ENCODE results near the gene ZMAT3.

Gene ZMAT3

DNA sequence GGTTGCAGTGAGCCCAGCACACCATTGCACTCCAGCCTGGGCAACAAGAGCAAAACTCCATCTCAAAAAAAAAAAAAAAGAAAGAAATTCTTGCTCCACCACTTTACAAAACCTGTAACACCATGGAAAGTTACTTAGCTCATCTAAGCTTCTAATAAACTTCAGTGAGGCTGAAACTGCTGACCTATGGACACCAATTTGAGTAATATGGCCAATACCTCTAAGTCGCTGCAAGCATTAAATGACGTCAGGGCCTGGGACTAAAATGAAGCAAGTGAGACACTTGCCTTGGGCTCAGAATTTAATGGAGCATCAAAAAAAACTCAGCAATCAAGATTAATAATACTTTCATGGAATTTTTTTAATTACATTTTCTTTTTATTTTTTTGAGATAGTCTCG is 42.5 kb downstream of the ZMAT3 start:
- Histone ChIP-seq H3K4me1 (ENCODE audit: low read depth, poor library complexity, severe bottlenecking) (no peaks in the 10 kb centered on the region), H4K20me1 (ENCODE audit: insufficient read depth) (no peaks in the 10 kb centered on the region)

DNA sequence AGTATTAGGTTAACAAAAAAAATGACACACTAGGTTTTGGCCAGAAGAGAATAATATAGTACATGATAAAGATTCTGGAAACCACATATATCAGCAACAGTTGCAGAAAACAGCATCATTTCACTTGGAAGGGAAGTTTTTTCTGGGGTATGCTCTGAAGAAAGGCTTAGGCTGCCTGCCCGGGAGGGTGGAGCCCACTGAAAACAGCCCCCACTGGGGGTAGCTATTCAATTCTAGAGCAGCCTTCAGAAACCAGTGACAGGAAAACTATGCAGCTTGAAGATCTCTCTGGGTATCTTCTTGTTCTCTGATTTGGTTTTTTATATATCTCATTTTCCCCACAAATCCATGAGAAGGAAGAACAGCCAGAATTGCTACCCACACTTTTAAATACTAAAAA is 43.2 kb downstream of the ZMAT3 start:
- TF ChIP-seq, protein P1, sequence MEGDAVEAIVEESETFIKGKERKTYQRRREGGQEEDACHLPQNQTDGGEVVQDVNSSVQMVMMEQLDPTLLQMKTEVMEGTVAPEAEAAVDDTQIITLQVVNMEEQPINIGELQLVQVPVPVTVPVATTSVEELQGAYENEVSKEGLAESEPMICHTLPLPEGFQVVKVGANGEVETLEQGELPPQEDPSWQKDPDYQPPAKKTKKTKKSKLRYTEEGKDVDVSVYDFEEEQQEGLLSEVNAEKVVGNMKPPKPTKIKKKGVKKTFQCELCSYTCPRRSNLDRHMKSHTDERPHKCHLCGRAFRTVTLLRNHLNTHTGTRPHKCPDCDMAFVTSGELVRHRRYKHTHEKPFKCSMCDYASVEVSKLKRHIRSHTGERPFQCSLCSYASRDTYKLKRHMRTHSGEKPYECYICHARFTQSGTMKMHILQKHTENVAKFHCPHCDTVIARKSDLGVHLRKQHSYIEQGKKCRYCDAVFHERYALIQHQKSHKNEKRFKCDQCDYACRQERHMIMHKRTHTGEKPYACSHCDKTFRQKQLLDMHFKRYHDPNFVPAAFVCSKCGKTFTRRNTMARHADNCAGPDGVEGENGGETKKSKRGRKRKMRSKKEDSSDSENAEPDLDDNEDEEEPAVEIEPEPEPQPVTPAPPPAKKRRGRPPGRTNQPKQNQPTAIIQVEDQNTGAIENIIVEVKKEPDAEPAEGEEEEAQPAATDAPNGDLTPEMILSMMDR (conservative IDR thresholded peaks at IDR 0.05; ENCODE audit: low read depth, low read length): no peak
- Histone ChIP-seq H3K27me3 (ENCODE audit: insufficient read depth, low read depth) (no peaks in the 10 kb centered on the region), H3K4me3 (IDR thresholded peaks at IDR 0.05; ENCODE audit: insufficient read depth, low read depth, low read length) (no peak overlapping the region), H3K79me2 (ENCODE audit: insufficient read depth, low read depth) (no peaks in the 10 kb centered on the region), H3K4me1 (ENCODE audit: low read depth, poor library complexity, severe bottlenecking) (no peaks in the 10 kb centered on the region), H3K9ac (no peak overlapping the region), H3K27ac (no peak overlapping the region), H4K20me1 (ENCODE audit: insufficient read depth) (no peaks in the 10 kb centered on the region), H3K36me3 (ENCODE audit: insufficient read depth) (no peaks in the 10 kb centered on the region), H3K4me2 (no peak overlapping the region), H2AFZ (ENCODE audit: low read depth) (no peak overlapping the region)

More for the DNA sequence above, 42.5 kb downstream of the ZMAT3 start:
- H2AFZ ChIP-seq (ENCODE audit: low read depth): no peak overlapping the region
- H3K36me3 ChIP-seq (ENCODE audit: insufficient read depth): no peaks in the 10 kb centered on the region
- no peak overlapping the region for H3K27ac ChIP-seq
- no peak overlapping the region for H3K4me3 ChIP-seq (IDR thresholded peaks at IDR 0.05; ENCODE audit: insufficient read depth, low read depth, low read length)
- no peak overlapping the region for H3K4me2 ChIP-seq
- TF ChIP-seq, protein P1 (conservative IDR thresholded peaks at IDR 0.05; ENCODE audit: low read depth, low read length): no peak
- H3K9ac ChIP-seq: no peak overlapping the region
- H3K27me3 ChIP-seq (ENCODE audit: insufficient read depth, low read depth): no peaks in the 10 kb centered on the region
- H3K79me2 ChIP-seq (ENCODE audit: insufficient read depth, low read depth): no peaks in the 10 kb centered on the region

DNA sequence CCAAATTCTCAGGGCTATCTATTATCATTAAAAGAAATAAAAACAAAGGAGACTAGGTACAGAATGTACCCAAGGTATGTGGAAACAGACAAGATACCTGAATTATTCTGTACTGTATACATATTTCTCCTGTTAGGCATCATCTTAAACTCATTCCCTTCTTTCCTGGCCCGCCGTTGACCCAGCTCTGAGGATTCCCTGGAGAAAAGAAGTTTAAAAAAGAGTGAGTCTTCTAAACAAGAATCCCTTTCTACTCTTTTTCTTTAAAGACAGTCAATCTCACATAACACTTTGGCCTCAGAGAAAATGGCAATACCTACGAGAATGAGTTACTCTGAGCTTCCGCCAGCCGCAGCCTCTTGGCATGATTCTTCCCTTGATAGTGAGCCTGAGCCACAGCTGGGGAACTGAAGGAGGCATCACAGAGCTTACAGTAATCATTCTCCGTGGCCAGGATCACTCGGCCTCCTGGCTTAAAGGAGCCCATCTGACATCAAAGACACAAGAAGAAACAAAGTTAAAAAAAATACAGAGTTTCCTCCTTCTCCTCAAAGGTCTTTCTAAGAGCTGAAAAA is 44.2 kb downstream of the ZMAT3 start:
- H4K20me1 ChIP-seq (ENCODE audit: insufficient read depth): no peaks in the 10 kb centered on the region
- H3K27me3 ChIP-seq (ENCODE audit: insufficient read depth, low read depth): no peaks in the 10 kb centered on the region
- TF ChIP-seq, protein P1 (conservative IDR thresholded peaks at IDR 0.05; ENCODE audit: low read depth, low read length): no peak
- no peaks in the 10 kb centered on the region for H3K4me1 ChIP-seq (ENCODE audit: low read depth, poor library complexity, severe bottlenecking)
- H3K4me2 ChIP-seq: no peak overlapping the region
- H3K9ac ChIP-seq: no peak overlapping the region
- no peak overlapping the region for H3K27ac ChIP-seq
- H3K4me3 ChIP-seq (IDR thresholded peaks at IDR 0.05; ENCODE audit: insufficient read depth, low read depth, low read length): no peak overlapping the region
- no peaks in the 10 kb centered on the region for H3K79me2 ChIP-seq (ENCODE audit: insufficient read depth, low read depth)
- no peaks in the 10 kb centered on the region for H3K36me3 ChIP-seq (ENCODE audit: insufficient read depth)
- no peak overlapping the region for H2AFZ ChIP-seq (ENCODE audit: low read depth)

DNA sequence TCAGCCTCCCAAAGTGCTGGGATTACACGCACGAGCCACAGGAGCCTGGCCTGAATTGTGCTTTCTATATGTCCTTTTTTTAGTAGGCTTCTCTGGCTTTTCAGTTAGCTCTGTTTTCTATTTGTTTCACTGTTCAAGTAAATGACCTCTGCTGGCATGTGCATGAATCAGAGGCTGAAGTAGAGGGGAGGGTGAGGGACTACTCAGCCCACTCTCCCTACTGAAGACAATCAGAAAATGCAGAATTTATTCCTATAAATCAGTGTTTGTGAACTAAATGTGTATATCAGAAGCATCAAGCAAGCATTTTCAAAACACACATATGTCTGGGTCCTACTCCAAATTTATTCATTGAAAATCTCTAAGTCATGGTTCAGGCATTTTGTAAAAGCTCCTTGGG is 45.0 kb downstream of the ZMAT3 start:
- Histone ChIP-seq H3K36me3 (ENCODE audit: insufficient read depth) (no peaks in the 10 kb centered on the region), H3K27me3 (ENCODE audit: insufficient read depth, low read depth) (no peaks in the 10 kb centered on the region), H3K79me2 (ENCODE audit: insufficient read depth, low read depth) (no peaks in the 10 kb centered on the region), H3K4me1 (ENCODE audit: low read depth, poor library complexity, severe bottlenecking) (peaks cover 6% of the 10 kb centered on the region), H4K20me1 (ENCODE audit: insufficient read depth) (no peaks in the 10 kb centered on the region), H3K27ac (no peak overlapping the region), H3K9ac (no peak overlapping the region), H3K4me2 (no peak overlapping the region), H2AFZ (ENCODE audit: low read depth) (no peak overlapping the region), H3K4me3 (IDR thresholded peaks at IDR 0.05; ENCODE audit: insufficient read depth, low read depth, low read length) (no peak overlapping the region)
- TF ChIP-seq, protein P1 (conservative IDR thresholded peaks at IDR 0.05; ENCODE audit: low read depth, low read length): no peak
